Body of pancreas (tissue), 4 donors: Measurements from ENCODE around the gene ZFAND4.

ENCODE experiments used
- POLR2A ChIP-seq, 3 donors: fragments of 450-650 bp; IDR thresholded peaks; one replicate each; pipeline ENCODE4 v1.6.1; 2016; ENCODE audit warnings: antibody characterized with exemption in 3 of 3, mild to moderate bottlenecking in 2 of 3
- TF ChIP-seq, protein P1 (sequence below), 7 experiments: fragments of 450-650 bp in 4 of 7; fragments of 200-600 bp in 3 of 7; sonication (generic) in 3 of 7; IDR thresholded peaks; one replicate each; pipeline ENCODE4 v1.5.1; 2016 to 2019; ENCODE audit warnings: antibody characterized with exemption in 7 of 7

DNA sequence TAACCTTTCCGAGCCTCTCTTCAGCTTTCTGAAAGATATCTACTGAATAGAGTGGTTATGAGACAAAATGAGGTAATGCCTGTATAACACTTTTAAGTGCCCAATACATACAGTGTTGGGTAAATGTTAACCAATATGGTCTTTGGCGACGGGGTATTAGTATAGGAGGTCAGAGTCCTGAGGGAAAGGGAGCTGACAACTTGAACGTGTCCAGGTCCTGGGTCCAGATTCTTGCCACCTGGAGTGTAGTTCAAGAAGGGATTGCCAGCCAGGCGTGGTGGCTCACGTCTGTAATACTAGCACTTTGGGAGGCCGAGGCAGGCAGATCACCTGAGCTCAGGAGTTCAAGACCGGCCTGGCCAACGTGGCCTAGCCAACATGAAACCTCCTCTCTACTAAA, 76.0 kb downstream of the ZFAND4 start:
- TF ChIP-seq, protein P1, sequence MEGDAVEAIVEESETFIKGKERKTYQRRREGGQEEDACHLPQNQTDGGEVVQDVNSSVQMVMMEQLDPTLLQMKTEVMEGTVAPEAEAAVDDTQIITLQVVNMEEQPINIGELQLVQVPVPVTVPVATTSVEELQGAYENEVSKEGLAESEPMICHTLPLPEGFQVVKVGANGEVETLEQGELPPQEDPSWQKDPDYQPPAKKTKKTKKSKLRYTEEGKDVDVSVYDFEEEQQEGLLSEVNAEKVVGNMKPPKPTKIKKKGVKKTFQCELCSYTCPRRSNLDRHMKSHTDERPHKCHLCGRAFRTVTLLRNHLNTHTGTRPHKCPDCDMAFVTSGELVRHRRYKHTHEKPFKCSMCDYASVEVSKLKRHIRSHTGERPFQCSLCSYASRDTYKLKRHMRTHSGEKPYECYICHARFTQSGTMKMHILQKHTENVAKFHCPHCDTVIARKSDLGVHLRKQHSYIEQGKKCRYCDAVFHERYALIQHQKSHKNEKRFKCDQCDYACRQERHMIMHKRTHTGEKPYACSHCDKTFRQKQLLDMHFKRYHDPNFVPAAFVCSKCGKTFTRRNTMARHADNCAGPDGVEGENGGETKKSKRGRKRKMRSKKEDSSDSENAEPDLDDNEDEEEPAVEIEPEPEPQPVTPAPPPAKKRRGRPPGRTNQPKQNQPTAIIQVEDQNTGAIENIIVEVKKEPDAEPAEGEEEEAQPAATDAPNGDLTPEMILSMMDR (IDR thresholded peaks at IDR 0.05): no peak
- no peak for TF ChIP-seq POLR2A (IDR thresholded peaks at IDR 0.05)
